Bronchial epithelial cell (primary cell): ENCODE data around the gene FOS. TPM values are rescaled to one million over a fixed set of nuclear protein-coding genes. Genes with fewer than 3 reads are reported as not detected.

ENCODE experiments used
- DNase-seq: peaks from one replicate; pipeline ENCODE4 v3.0.0-alpha.2; 2010; ENCODE audit warnings: low read depth
- FAIRE-seq: peaks from 2 replicates; lab custom pipeline; 2011; peaks lifted over from hg19 to GRCh38; lab: Jason Lieb, UNC
- H3K27me3 ChIP-seq: 2 replicates; pipeline ENCODE4 v1.5.1; 2011; ENCODE audit warnings: low read length; ENCODE audit not compliant: control insufficient read depth, insufficient read depth
- H3K36me3 ChIP-seq: 2 replicates; pipeline ENCODE4 v1.5.1; 2011; ENCODE audit warnings: low read length; ENCODE audit not compliant: control insufficient read depth, insufficient read depth
- H3K4me3 ChIP-seq: 2 replicates; pipeline ENCODE4 v1.5.1; 2011; ENCODE audit warnings: mild to moderate bottlenecking, low read depth, low read length, control low read depth
- CTCF ChIP-seq: IDR thresholded peaks from 2 replicates; pipeline ENCODE4 v1.5.1; 2011; ENCODE audit warnings: mild to moderate bottlenecking, moderate library complexity, low read length, control low read depth, inconsistent platforms; ENCODE audit not compliant: insufficient read depth, severe bottlenecking
- total RNA-seq: library from RNA; depleted of rRNA; stranded (reverse); fragments of >200 nt; gene quantifications from 2 replicates; pipeline ENCODE4 v1.2.1, GENCODE V29; 2014

Gene FOS
- total RNA-seq, 1 donor from 2014 or later: 143 TPM

- no peak for TF ChIP-seq CTCF
- no peak for FAIRE-seq
- DNase-seq: peak; percentile 59
- Histone ChIP-seq H3K36me3 (no peaks in the 10 kb centered on the region), H3K27me3 (peaks cover 2% of the 10 kb centered on the region), H3K4me3 (no peak overlapping the region)
Observed at GRCh38 chr14:75310295-75311111, 31.9 kb downstream of the FOS start.

DNA sequence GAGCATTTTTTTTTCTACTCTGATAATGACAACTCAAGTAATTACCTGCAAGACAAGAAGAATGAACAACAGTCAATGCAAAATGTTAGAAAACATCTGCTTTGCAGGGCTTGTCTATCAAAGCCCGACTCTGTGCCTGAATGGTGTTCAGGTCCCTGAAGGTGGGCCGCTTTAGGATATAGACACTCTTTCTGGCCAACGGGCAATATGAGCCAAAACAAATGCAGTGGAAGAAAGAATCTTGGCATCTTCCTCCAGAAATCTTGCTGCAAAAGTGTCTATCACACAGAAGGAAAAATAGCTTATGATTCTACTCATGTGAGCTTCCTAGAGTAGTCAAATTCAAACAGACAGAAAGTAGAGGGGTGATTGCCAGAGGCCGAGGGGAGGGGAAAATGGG, 32.7 kb downstream of the FOS start:
- no peaks in the 10 kb centered on the region for H3K36me3 ChIP-seq
- no peak overlapping the region for H3K4me3 ChIP-seq
- peaks cover 2% of the 10 kb centered on the region for H3K27me3 ChIP-seq
- no peak for TF ChIP-seq CTCF
- DNase-seq (no peak), FAIRE-seq (no peak)

DNA sequence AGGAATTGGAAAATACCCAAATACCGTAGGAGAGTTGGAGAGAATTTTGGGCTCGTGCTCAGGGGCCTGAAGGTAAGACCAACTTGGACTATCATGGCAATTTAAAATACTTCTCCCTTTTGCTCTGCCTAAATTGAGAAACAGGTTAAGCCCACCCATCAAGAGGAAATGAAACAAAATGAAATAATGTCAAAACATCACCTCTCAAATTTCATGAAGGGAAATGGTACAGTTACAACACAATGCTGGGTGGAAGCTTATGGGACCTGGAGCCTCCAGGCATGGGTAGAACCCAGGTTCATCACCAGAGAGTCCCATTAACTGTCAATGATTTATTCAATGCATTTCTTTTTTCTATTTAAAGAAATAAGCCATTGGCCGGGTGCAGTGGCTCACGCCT, 33.7 kb downstream of the FOS start:
- Histone ChIP-seq H3K36me3 (no peaks in the 10 kb centered on the region), H3K4me3 (no peak overlapping the region), H3K27me3 (peaks cover 3% of the 10 kb centered on the region)
- DNase-seq (no peak), FAIRE-seq (no peak)
- no peak for TF ChIP-seq CTCF

DNA sequence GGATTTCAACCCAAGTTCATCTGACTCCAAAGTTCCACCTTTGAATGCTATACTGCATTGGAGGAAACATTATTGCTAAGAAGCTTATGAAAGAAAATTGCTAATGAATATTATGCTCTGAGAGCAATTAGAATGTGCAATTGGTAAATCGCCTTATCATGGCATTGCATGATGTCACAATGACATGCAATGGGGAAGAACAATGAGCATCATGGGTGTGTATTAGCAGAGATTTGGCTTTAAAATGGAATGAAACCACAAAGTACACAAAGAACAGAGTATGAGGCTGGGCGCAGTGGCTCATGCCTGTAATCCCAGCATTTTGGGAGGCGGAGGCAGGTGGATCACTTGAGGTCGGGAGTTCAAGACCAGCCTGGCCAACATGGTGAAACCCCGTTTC, 34.7 kb downstream of the FOS start:
- FAIRE-seq (no peak), DNase-seq (peak; percentile 10)
- no peak for TF ChIP-seq CTCF

DNA sequence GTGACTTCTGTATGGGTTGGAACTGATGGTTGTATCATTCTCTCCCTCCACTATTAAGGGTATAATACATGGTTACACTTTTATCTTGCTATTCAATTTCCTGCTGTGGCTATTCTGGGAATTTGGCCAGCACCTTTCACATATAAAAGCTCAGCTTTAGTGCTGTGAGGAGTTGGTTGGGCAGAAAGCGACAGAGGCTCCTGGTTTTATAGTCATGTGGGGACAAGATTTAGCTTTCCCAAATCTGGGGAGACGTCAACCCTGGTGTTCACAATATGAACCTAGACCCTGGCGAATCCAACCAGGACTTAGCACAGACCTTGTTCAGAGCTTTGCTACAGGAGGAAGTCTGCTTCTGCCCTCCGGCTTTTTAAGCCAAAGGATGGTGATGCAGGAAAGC, 36.5 kb downstream of the FOS start:
- Histone ChIP-seq H3K36me3 (no peaks in the 10 kb centered on the region), H3K27me3 (peaks cover 10% of the 10 kb centered on the region), H3K4me3 (no peak overlapping the region)
- DNase-seq (no peak), FAIRE-seq (no peak)
- no peak for TF ChIP-seq CTCF

More for the DNA sequence above, 34.7 kb downstream of the FOS start:
- H3K4me3 ChIP-seq: no peak overlapping the region
- no peaks in the 10 kb centered on the region for H3K36me3 ChIP-seq
- peaks cover 9% of the 10 kb centered on the region for H3K27me3 ChIP-seq
